Liver (tissue), 9 donors: ENCODE measurements around the gene PNPT1. TPM values are rescaled to one million over a fixed set of nuclear protein-coding genes. Genes with fewer than 3 reads are reported as not detected.

Experiments
- DNase-seq: peaks from one replicate; pipeline ENCODE4 v3.0.0-alpha.2; 2017; ENCODE audit warnings: low spot score
- H3K27ac ChIP-seq, 2 donors: one replicate each; pipeline ENCODE4 v1.7.0; 2013; ENCODE audit warnings: inconsistent platforms in 2 of 2, low read length in 2 of 2, control low read depth in 1 of 2, low read depth in 1 of 2, mild to moderate bottlenecking in 1 of 2
- H3K27me3 ChIP-seq, 4 donors: one replicate each; pipeline versions ENCODE4 v1.6.1 to v1.7.0; 2013; ENCODE audit warnings: low read length in 3 of 4, inconsistent platforms in 1 of 4, mild to moderate bottlenecking in 1 of 4, moderate library complexity in 1 of 4; ENCODE audit not compliant: control insufficient read depth in 4 of 4, insufficient read depth in 4 of 4
- H3K36me3 ChIP-seq, 4 donors: one replicate each; pipeline versions ENCODE4 v1.6.1 to v1.7.0; 2013; ENCODE audit warnings: low read length in 3 of 4, mild to moderate bottlenecking in 3 of 4, low read depth in 1 of 4, moderate library complexity in 1 of 4; ENCODE audit not compliant: control insufficient read depth in 4 of 4, insufficient read depth in 3 of 4
- H3K4me1 ChIP-seq, 4 donors: one replicate each; pipeline versions ENCODE4 v1.6.1 to v1.7.0; 2013; ENCODE audit warnings: low read length in 3 of 4, mild to moderate bottlenecking in 3 of 4, moderate library complexity in 1 of 4; ENCODE audit not compliant: control insufficient read depth in 4 of 4, insufficient read depth in 4 of 4
- H3K4me3 ChIP-seq, 3 donors: one replicate each; pipeline versions ENCODE4 v1.6.1 to v1.7.0; 2013; ENCODE audit warnings: low read length in 3 of 3, control low read depth in 1 of 3, low read depth in 1 of 3, mild to moderate bottlenecking in 1 of 3
- H3K9ac ChIP-seq, 2 donors: one replicate each; pipeline ENCODE4 v1.7.0; 2013; ENCODE audit warnings: low read length in 2 of 2, mild to moderate bottlenecking in 2 of 2, moderate library complexity in 2 of 2, control low read depth in 1 of 2, low read depth in 1 of 2
- H3K9me3 ChIP-seq, 4 donors: one replicate each; pipeline versions ENCODE4 v1.6.1 to v1.7.0; 2013; ENCODE audit warnings: low read length in 3 of 4; ENCODE audit not compliant: control insufficient read depth in 4 of 4
- EGR1 ChIP-seq, 2 donors: IDR thresholded peaks; 2 replicates each; pipeline ENCODE4 v1.6.1; 2016 to 2018; ENCODE audit warnings: antibody characterized with exemption in 2 of 2, low read depth in 2 of 2
- FOXA1 ChIP-seq: IDR thresholded peaks from 2 replicates; pipeline ENCODE4 v1.6.1; 2016; ENCODE audit warnings: antibody characterized with exemption
- FOXA2 ChIP-seq: IDR thresholded peaks from 2 replicates; pipeline ENCODE4 v1.6.1; 2016; ENCODE audit warnings: antibody characterized with exemption
- GABPA ChIP-seq, 2 donors: IDR thresholded peaks in 1 of 2; conservative IDR thresholded peaks in 1 of 2; 2 replicates each; pipeline ENCODE4 v1.6.1; 2016; ENCODE audit warnings: antibody characterized with exemption in 2 of 2, mild to moderate bottlenecking in 1 of 2, moderate library complexity in 1 of 2
- HNF4A ChIP-seq, 2 donors: conservative IDR thresholded peaks; 2 replicates each; pipeline ENCODE4 v1.6.1; 2016; ENCODE audit warnings: antibody characterized with exemption in 2 of 2, mild to moderate bottlenecking in 2 of 2
- HNF4G ChIP-seq: IDR thresholded peaks from 2 replicates; pipeline ENCODE4 v1.6.1; 2016; ENCODE audit warnings: antibody characterized with exemption
- JUND ChIP-seq, 2 donors: IDR thresholded peaks; 2 replicates each; pipeline ENCODE4 v1.6.1; 2016; ENCODE audit warnings: antibody characterized with exemption in 2 of 2
- MAX ChIP-seq: IDR thresholded peaks from 2 replicates; pipeline ENCODE4 v1.6.1; 2016; ENCODE audit warnings: antibody characterized with exemption
- NR2F2 ChIP-seq: IDR thresholded peaks from 2 replicates; pipeline ENCODE4 v1.6.1; 2016; ENCODE audit warnings: antibody characterized with exemption
- RAD21 ChIP-seq, 2 donors: IDR thresholded peaks; 2 replicates each; pipeline ENCODE4 v1.6.1; 2016; ENCODE audit warnings: antibody characterized with exemption in 2 of 2, mild to moderate bottlenecking in 2 of 2
- RXRA ChIP-seq, 2 donors: IDR thresholded peaks; 2 replicates each; pipeline ENCODE4 v1.6.1; 2017 to 2018; ENCODE audit warnings: antibody characterized with exemption in 2 of 2, mild to moderate bottlenecking in 1 of 2
- SP1 ChIP-seq: IDR thresholded peaks from 2 replicates; pipeline ENCODE4 v1.6.1; 2018; ENCODE audit warnings: antibody characterized with exemption, mild to moderate bottlenecking
- TAF1 ChIP-seq: conservative IDR thresholded peaks from 2 replicates; pipeline ENCODE4 v1.6.1; 2016; ENCODE audit warnings: antibody characterized with exemption, mild to moderate bottlenecking
- YY1 ChIP-seq: IDR thresholded peaks from 2 replicates; pipeline ENCODE4 v1.6.1; 2016; ENCODE audit warnings: antibody characterized with exemption, mild to moderate bottlenecking
- WGBS: extraction: QIAGEN DNeasy Blood & Tissue Kit; methylation state at CpG from one replicate; pipeline ENCODE4 v1.1.7; 2013; 5-methylcytosine and 5-hydroxymethylcytosine counted together
- polyA plus RNA-seq, 2 donors: library from polyadenylated mRNA; stranded (reverse) in 1 of 2; unstranded in 1 of 2; fragments of 200-250 nt in 1 of 2; fragments of >200 nt in 1 of 2; fragmentation: Nextera tagmentation in 1 of 2; extraction: Ambion mirVana in 1 of 2; gene quantifications; one replicate each; pipeline versions ENCODE4 v1.2.1 to v1.2.3, GENCODE V29; 2013 to 2015
- total RNA-seq, 2 donors: library from RNA; depleted of rRNA; stranded (reverse); fragments of >200 nt; gene quantifications; one replicate each; pipeline ENCODE4 v1.2.3, GENCODE V29; 2014
- TF ChIP-seq, protein P1 (sequence below): IDR thresholded peaks from 2 replicates; pipeline ENCODE4 v1.6.1; 2016; ENCODE audit warnings: antibody characterized with exemption
- TF ChIP-seq, protein P2 (sequence below): fragments of 150-350 bp; IDR thresholded peaks from 2 replicates; pipeline ENCODE4 v1.5.1; 2017; ENCODE audit warnings: improper control_type of control experiment, low read depth, low read length; ENCODE audit not compliant: missing input control
- donor health status: healthy.
- donor health status: healthy.
- donor health status: healthy.
- donor health status: healthy.
- donor health status: healthy.

The PNPT1 gene
- total and polyA plus RNA-seq, 4 donors, result 8.0 to 11.4 (median 8.7) TPM

DNA sequence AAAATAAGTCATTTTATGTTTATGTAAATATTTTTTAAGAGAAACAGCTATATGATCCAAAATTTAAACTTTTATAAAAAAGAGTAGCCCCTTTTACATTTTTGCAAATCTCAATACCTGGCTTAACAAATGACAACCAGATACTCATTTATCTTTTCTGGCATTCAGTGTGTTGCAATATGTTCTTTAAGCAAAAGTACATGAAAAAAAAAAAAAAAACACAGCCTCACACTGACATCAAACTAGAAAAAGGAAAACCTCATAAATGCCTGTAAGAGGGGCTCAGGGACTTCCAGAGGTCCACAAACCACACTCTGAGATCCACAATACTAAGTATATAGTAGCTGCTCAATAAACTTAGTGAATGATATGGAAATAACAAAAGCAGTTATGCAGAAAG lies 98.1 kb downstream of the PNPT1 start:
- DNase-seq, result no peak
- no peaks in the 10 kb centered on the region for H3K27me3 ChIP-seq
- H3K27ac ChIP-seq, result no peak overlapping the region
- no peaks in the 10 kb centered on the region for H3K9me3 ChIP-seq
- peaks cover 5 to 22% (median 13%) of the 10 kb centered on the region in 4 donors for H3K36me3 ChIP-seq
- no peak overlapping the region for H3K4me3 ChIP-seq
- H3K9ac ChIP-seq, result no peak overlapping the region
- peaks cover 0 to 3% (median 0%) of the 10 kb centered on the region in 4 donors for H3K4me1 ChIP-seq
- TF ChIP-seq SP1 (no peak), TAF1 (no peak), FOXA1 (no peak), EGR1 (IDR thresholded peaks at IDR 0.05; ENCODE audit: low read depth in 2 of 2) (no peak), FOXA2 (no peak), RAD21 (IDR thresholded peaks at IDR 0.05) (no peak), MAX (no peak)
- TF ChIP-seq, protein P1, sequence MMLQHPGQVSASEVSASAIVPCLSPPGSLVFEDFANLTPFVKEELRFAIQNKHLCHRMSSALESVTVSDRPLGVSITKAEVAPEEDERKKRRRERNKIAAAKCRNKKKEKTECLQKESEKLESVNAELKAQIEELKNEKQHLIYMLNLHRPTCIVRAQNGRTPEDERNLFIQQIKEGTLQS, result no peak
- TF ChIP-seq, protein P2, sequence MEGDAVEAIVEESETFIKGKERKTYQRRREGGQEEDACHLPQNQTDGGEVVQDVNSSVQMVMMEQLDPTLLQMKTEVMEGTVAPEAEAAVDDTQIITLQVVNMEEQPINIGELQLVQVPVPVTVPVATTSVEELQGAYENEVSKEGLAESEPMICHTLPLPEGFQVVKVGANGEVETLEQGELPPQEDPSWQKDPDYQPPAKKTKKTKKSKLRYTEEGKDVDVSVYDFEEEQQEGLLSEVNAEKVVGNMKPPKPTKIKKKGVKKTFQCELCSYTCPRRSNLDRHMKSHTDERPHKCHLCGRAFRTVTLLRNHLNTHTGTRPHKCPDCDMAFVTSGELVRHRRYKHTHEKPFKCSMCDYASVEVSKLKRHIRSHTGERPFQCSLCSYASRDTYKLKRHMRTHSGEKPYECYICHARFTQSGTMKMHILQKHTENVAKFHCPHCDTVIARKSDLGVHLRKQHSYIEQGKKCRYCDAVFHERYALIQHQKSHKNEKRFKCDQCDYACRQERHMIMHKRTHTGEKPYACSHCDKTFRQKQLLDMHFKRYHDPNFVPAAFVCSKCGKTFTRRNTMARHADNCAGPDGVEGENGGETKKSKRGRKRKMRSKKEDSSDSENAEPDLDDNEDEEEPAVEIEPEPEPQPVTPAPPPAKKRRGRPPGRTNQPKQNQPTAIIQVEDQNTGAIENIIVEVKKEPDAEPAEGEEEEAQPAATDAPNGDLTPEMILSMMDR, result no peak

- H3K27ac ChIP-seq, result no peak overlapping the region
- peaks cover 0 to 2% (median 0%) of the 10 kb centered on the region in 4 donors for H3K4me1 ChIP-seq
- H3K9ac ChIP-seq, result no peak overlapping the region
- no peaks in the 10 kb centered on the region for H3K9me3 ChIP-seq
- H3K27me3 ChIP-seq, result no peaks in the 10 kb centered on the region
- WGBS, result 44% methylated on average over 1 of the region's 1 CpG
- no peak for TF ChIP-seq FOXA2
- DNase-seq, result no peak
- H3K4me3 ChIP-seq, result no peak overlapping the region
- H3K36me3 ChIP-seq, result peaks cover 0 to 12% (median 6%) of the 10 kb centered on the region in 4 donors
Observed at GRCh38 chr2:55592130-55592529, 101.5 kb downstream of the PNPT1 start.

GRCh38 chr2:55590810-55591440 lies 102.7 kb downstream of the PNPT1 start:
- H3K9me3 ChIP-seq, result no peaks in the 10 kb centered on the region
- H3K4me3 ChIP-seq, result no peak overlapping the region
- no peak overlapping the region for H3K9ac ChIP-seq
- H3K4me1 ChIP-seq, result peaks cover 0 to 2% (median 0%) of the 10 kb centered on the region in 4 donors
- no peak overlapping the region for H3K27ac ChIP-seq
- DNase-seq, result no peak
- WGBS, result 92% methylated on average over 7 of the region's 7 CpGs
- H3K27me3 ChIP-seq, result no peaks in the 10 kb centered on the region
- peaks cover 2 to 18% (median 10%) of the 10 kb centered on the region in 4 donors for H3K36me3 ChIP-seq
- TF ChIP-seq, protein P1, result no peak
- TF ChIP-seq MAX, result no peak
- no peak for TF ChIP-seq EGR1 (IDR thresholded peaks at IDR 0.05; ENCODE audit: low read depth in 2 of 2)
- TF ChIP-seq, protein P2, result no peak
- TF ChIP-seq NR2F2, result no peak
- TF ChIP-seq RAD21 (IDR thresholded peaks at IDR 0.05), result no peak
- no peak for TF ChIP-seq HNF4A (conservative IDR thresholded peaks at IDR 0.05)
- TF ChIP-seq FOXA1, result no peak
- TF ChIP-seq YY1, result no peak
- no peak for TF ChIP-seq HNF4G
- TF ChIP-seq JUND (IDR thresholded peaks at IDR 0.05), result no peak
- TF ChIP-seq RXRA (IDR thresholded peaks at IDR 0.05), result no peak
- TF ChIP-seq SP1, result no peak
- no peak for TF ChIP-seq FOXA2
- no peak for TF ChIP-seq GABPA (IDR thresholded peaks at IDR 0.05 in 1 of 2, conservative IDR thresholded peaks at IDR 0.05 in 1 of 2)
